ENCODE results near the gene DNMT1. TPM values are rescaled to one million over a fixed set of nuclear protein-coding genes. Genes with fewer than 3 reads are reported as not detected.
"Not testable (repeated sequence)": the region's sequence is repeated elsewhere in the genome, so short reads cannot be mapped to it uniquely, and the experiment has no call there.

DNMT1 gene
- total RNA-seq, 1 experiment from 2014 or later, result 259 TPM

GRCh38 chr19:10238172-10238783 lies 43.5 kb upstream of the DNMT1 start:
- no peaks in the 10 kb centered on the region for H3K36me3 ChIP-seq (ENCODE audit: low read depth, low read length)
- peak; percentile 77 for DNase-seq
- no peaks in the 10 kb centered on the region for H3K9me3 ChIP-seq (ENCODE audit: low read length)
- intact Hi-C loops (cut with micrococcal nuclease), result no loop called here
- peaks cover 22% of the 10 kb centered on the region for H3K4me1 ChIP-seq (ENCODE audit: insufficient read depth, low read length)
- H2AFZ ChIP-seq (ENCODE audit: low read length), result peak overlapping the region; percentile 20; the same call in 1 of the 2 replicates
- CTCF ChIA-PET, result interaction anchor here (0.5 to 1.3 kb wide), 4 partner anchors 12 to 151 kb away, joined by 3 to 9 read pairs (median 3); no protein-coding TSS in a partner anchor
- BruUV-seq (replicated peaks), result no TSS peak
- H3K9me2 ChIP-seq (replicated peaks; ENCODE audit: low read length), result no peaks in the 10 kb centered on the region
- peak; percentile 98 for ATAC-seq
- H4K20me1 ChIP-seq (ENCODE audit: low read length), result no peaks in the 10 kb centered on the region
- H3K27me3 ChIP-seq (ENCODE audit: low read length), result no peaks in the 10 kb centered on the region
- no peak overlapping the region for H3K9ac ChIP-seq (ENCODE audit: low read length)
- H3K4me2 ChIP-seq (ENCODE audit: low read length), result 0 out of 2 replicates have a peak overlapping the region, but pooled peaks have one; percentile 9
- no peaks in the 10 kb centered on the region for H3F3A ChIP-seq (ENCODE audit: low read length, unreplicated experiment)
- H3K4me3 ChIP-seq (ENCODE audit: low read length), result no peak overlapping the region
- peak overlapping the region; percentile 14 for H3K27ac ChIP-seq (ENCODE audit: low read length)
- TF ChIP-seq CTCF (conservative IDR thresholded peaks at IDR 0.05; ENCODE audit: low read depth, low read length) (no peak), EZH2phosphoT487 (IDR thresholded peaks at IDR 0.05; ENCODE audit: borderline replicate concordance, low read length) (no peak), EZH2 (IDR thresholded peaks at IDR 0.05; ENCODE audit: low read length, unreplicated experiment) (no peak)
- no peaks in the 10 kb centered on the region for H3K79me2 ChIP-seq (ENCODE audit: low read length)
- POLR2A ChIA-PET (ENCODE audit: unreplicated experiment), result no interaction called here

- Histone ChIP-seq H4K20me1 (ENCODE audit: low read length) (no peaks in the 10 kb centered on the region), H3K4me2 (ENCODE audit: low read length) (no peak overlapping the region), H2AFZ (ENCODE audit: low read length) (no peak overlapping the region), H3K9ac (ENCODE audit: low read length) (no peak overlapping the region), H3K27me3 (ENCODE audit: low read length) (no peaks in the 10 kb centered on the region), H3K9me3 (ENCODE audit: low read length) (no peaks in the 10 kb centered on the region), H3K4me3 (ENCODE audit: low read length) (no peak overlapping the region), H3K9me2 (replicated peaks; ENCODE audit: low read length) (no peaks in the 10 kb centered on the region), H3K27ac (ENCODE audit: low read length) (peak overlapping the region; percentile 14; the same call in 1 of the 2 replicates), H3K36me3 (ENCODE audit: low read depth, low read length) (no peaks in the 10 kb centered on the region), H3K79me2 (ENCODE audit: low read length) (no peaks in the 10 kb centered on the region), H3F3A (ENCODE audit: low read length, unreplicated experiment) (no peaks in the 10 kb centered on the region), H3K4me1 (ENCODE audit: insufficient read depth, low read length) (peaks cover 22% of the 10 kb centered on the region)
- CTCF ChIA-PET, result interaction anchor here (0.6 to 1.3 kb wide), 3 partner anchors 12 to 229 kb away, joined by 3 to 9 read pairs (median 5); no protein-coding TSS in a partner anchor
- ATAC-seq, result peak; percentile 14; the same call in 1 of the 2 replicates
- BruUV-seq (replicated peaks), result no TSS peak
- no peak for DNase-seq
- TF ChIP-seq EZH2 (IDR thresholded peaks at IDR 0.05; ENCODE audit: low read length, unreplicated experiment) (no peak), EZH2phosphoT487 (IDR thresholded peaks at IDR 0.05; ENCODE audit: borderline replicate concordance, low read length) (no peak), CTCF (conservative IDR thresholded peaks at IDR 0.05; ENCODE audit: low read depth, low read length) (no peak)
- POLR2A ChIA-PET (ENCODE audit: unreplicated experiment), result no interaction called here
- intact Hi-C loops (cut with micrococcal nuclease), result no loop called here
Measured at GRCh38 chr19:10237702-10238101, 42.9 kb upstream of the DNMT1 start.

- H2AFZ ChIP-seq (ENCODE audit: low read length); H3K4me2 ChIP-seq (ENCODE audit: low read length); H3K36me3 ChIP-seq (ENCODE audit: low read depth, low read length); H3K9me2 ChIP-seq (replicated peaks; ENCODE audit: low read length); H3F3A ChIP-seq (ENCODE audit: low read length, unreplicated experiment); intact Hi-C loops (cut with micrococcal nuclease); POLR2A ChIA-PET (ENCODE audit: unreplicated experiment); ATAC-seq; H3K79me2 ChIP-seq (ENCODE audit: low read length); H3K9me3 ChIP-seq (ENCODE audit: low read length); H3K9ac ChIP-seq (ENCODE audit: low read length); CTCF ChIA-PET; H3K27me3 ChIP-seq (ENCODE audit: low read length); H3K4me3 ChIP-seq (ENCODE audit: low read length); DNase-seq; BruUV-seq (replicated peaks); H4K20me1 ChIP-seq (ENCODE audit: low read length); H3K27ac ChIP-seq (ENCODE audit: low read length): not testable (repeated sequence)
- peaks cover 16% of the 10 kb centered on the region for H3K4me1 ChIP-seq (ENCODE audit: insufficient read depth, low read length)
Measured at GRCh38 chr19:10235409-10235808, 40.7 kb upstream of the DNMT1 start.

All from PC-3 (cell line).